Neural cell (in vitro differentiated cells): ENCODE results near the gene TMEM101. TPM values are rescaled to one million over a fixed set of nuclear protein-coding genes. Genes with fewer than 3 reads are reported as not detected.

Experiments
- H2AFZ ChIP-seq: fragments of 200-600, 300-800 bp; sonication (generic), shearing (Covaris generic); 2 replicates; pipeline ENCODE4 v1.6.0; 2014; ENCODE audit warnings: low read depth, mild to moderate bottlenecking, antibody characterized with exemption, low read length, moderate library complexity
- H3F3A ChIP-seq: fragments of 200-600 bp; shearing (Covaris generic); 2 replicates; pipeline ENCODE4 v1.6.1; 2016; ENCODE audit warnings: mild to moderate bottlenecking, moderate library complexity, mixed read lengths, antibody characterized with exemption, low read length; ENCODE audit not compliant: insufficient read depth, poor library complexity, severe bottlenecking
- H3K27ac ChIP-seq: fragments of 200-600, 300-800 bp; sonication (generic), shearing (Covaris generic); 2 replicates; pipeline ENCODE4 v1.5.1; 2014; ENCODE audit warnings: mild to moderate bottlenecking, low read length, moderate library complexity
- H3K27me3 ChIP-seq: fragments of 300-800, 200-600 bp; sonication (generic), shearing (Covaris generic); 2 replicates; pipeline ENCODE4 v1.6.0; 2014; ENCODE audit warnings: mild to moderate bottlenecking, low read depth, low read length, moderate library complexity; ENCODE audit not compliant: insufficient read depth
- H3K36me3 ChIP-seq: fragments of 300-800, 200-600 bp; sonication (generic), shearing (Covaris generic); 2 replicates; pipeline ENCODE4 v1.5.1; 2014; ENCODE audit warnings: mild to moderate bottlenecking, antibody characterized with exemption, low read length, moderate library complexity; ENCODE audit not compliant: insufficient read depth
- H3K4me2 ChIP-seq: fragments of 300-800, 200-600 bp; sonication (generic), shearing (Covaris generic); 2 replicates; pipeline ENCODE4 v1.6.0; 2014; ENCODE audit warnings: mild to moderate bottlenecking, low read length
- H3K4me3 ChIP-seq: fragments of 300-800, 200-600 bp; sonication (generic), shearing (Covaris generic); 2 replicates; pipeline ENCODE4 v1.5.1; 2014; ENCODE audit warnings: mild to moderate bottlenecking, low read length, moderate library complexity
- H3K79me2 ChIP-seq: fragments of 200-600 bp; shearing (Covaris generic); replicated peaks from 2 replicates; pipeline ENCODE4 v1.6.0; 2014; ENCODE audit warnings: mild to moderate bottlenecking, low read length, moderate library complexity; ENCODE audit not compliant: insufficient read depth
- H3K9ac ChIP-seq: fragments of 300-800, 200-600 bp; sonication (generic), shearing (Covaris generic); 2 replicates; pipeline ENCODE4 v1.6.1; 2016; ENCODE audit warnings: mild to moderate bottlenecking, low read length, mixed read lengths
- H3K9me2 ChIP-seq: fragments of 200-600 bp; shearing (Covaris generic); 2 replicates; pipeline ENCODE4 v1.6.1; 2016; ENCODE audit warnings: mild to moderate bottlenecking, low read length, mixed read lengths; ENCODE audit not compliant: insufficient read depth
- H3K9me3 ChIP-seq: fragments of 200-600, 300-800 bp; sonication (generic), shearing (Covaris generic); 2 replicates; pipeline ENCODE4 v1.6.1; 2016; ENCODE audit warnings: mild to moderate bottlenecking, mixed run types, low read length, moderate library complexity, mixed read lengths
- H4K20me1 ChIP-seq: fragments of 200-600 bp; shearing (Covaris generic); 2 replicates; pipeline ENCODE4 v1.6.1; 2016; ENCODE audit warnings: mild to moderate bottlenecking, mixed run types; ENCODE audit not compliant: insufficient read depth
- CTCF ChIP-seq: fragments of 450-650 bp; IDR thresholded peaks from 2 replicates; pipeline ENCODE4 v1.5.1; 2014; ENCODE audit warnings: antibody characterized with exemption, mild to moderate bottlenecking, moderate library complexity; ENCODE audit not compliant: poor library complexity, severe bottlenecking
- EP300 ChIP-seq: fragments of 450-650 bp; conservative IDR thresholded peaks from 2 replicates; pipeline ENCODE4 v1.6.1; 2014; ENCODE audit warnings: antibody characterized with exemption, mild to moderate bottlenecking, moderate library complexity; ENCODE audit not compliant: poor library complexity, severe bottlenecking
- EZH2 ChIP-seq: fragments of 200-600, 300-800 bp; shearing (Covaris generic), sonication (generic); IDR thresholded peaks from 2 replicates; pipeline ENCODE4 v1.6.1; 2014; ENCODE audit warnings: antibody characterized with exemption, low read length, borderline replicate concordance, mild to moderate bottlenecking; ENCODE audit not compliant: insufficient read depth, poor library complexity, severe bottlenecking
- MXI1 ChIP-seq: fragments of 450-650 bp; conservative IDR thresholded peaks from 2 replicates; pipeline ENCODE4 v1.6.1; 2014; ENCODE audit warnings: antibody characterized with exemption, mild to moderate bottlenecking; ENCODE audit not compliant: poor library complexity, severe bottlenecking
- POLR2AphosphoS5 ChIP-seq: IDR thresholded peaks from 2 replicates; pipeline ENCODE4 v1.6.1; 2012
- RAD21 ChIP-seq: fragments of 450-650 bp; conservative IDR thresholded peaks from 2 replicates; pipeline ENCODE4 v1.6.1; 2014; ENCODE audit warnings: antibody characterized with exemption, mild to moderate bottlenecking, moderate library complexity
- REST ChIP-seq: IDR thresholded peaks from 2 replicates; pipeline ENCODE4 v1.6.1; 2012; ENCODE audit warnings: borderline replicate concordance
- SMC3 ChIP-seq: fragments of 450-650 bp; conservative IDR thresholded peaks from 2 replicates; pipeline ENCODE4 v1.6.1; 2014; ENCODE audit warnings: antibody characterized with exemption, mild to moderate bottlenecking, moderate library complexity; ENCODE audit not compliant: poor library complexity
- TAF1 ChIP-seq: IDR thresholded peaks from 2 replicates; pipeline ENCODE4 v1.6.1; 2012; ENCODE audit warnings: low read depth
- polyA plus RNA-seq: library from polyadenylated mRNA; depleted of rRNA; stranded (reverse); fragments of >200 nt; gene quantifications from 2 replicates; pipeline ENCODE4 v1.2.3, GENCODE V29; 2014

The TMEM101 gene
- polyA plus RNA-seq, 1 donor from 2014 or later = 59.3 TPM

- Histone ChIP-seq H3F3A (no peaks in the 10 kb centered on the region), H4K20me1 (no peaks in the 10 kb centered on the region), H3K79me2 (no peaks in the 10 kb centered on the region), H3K36me3 (no peaks in the 10 kb centered on the region), H3K4me3 (no peak overlapping the region), H2AFZ (no peak overlapping the region), H3K9me3 (no peaks in the 10 kb centered on the region), H3K27me3 (peaks cover 14% of the 10 kb centered on the region), H3K27ac (no peak overlapping the region), H3K9ac (no peak overlapping the region), H3K4me2 (no peak overlapping the region), H3K9me2 (no peaks in the 10 kb centered on the region)
- TF ChIP-seq MXI1 (no peak), EP300 (no peak), SMC3 (no peak), EZH2 (no peak), REST (no peak), CTCF (no peak), POLR2AphosphoS5 (no peak), RAD21 (no peak), TAF1 (no peak)
These were observed 2.9 kb downstream of the TMEM101 start for GRCh38 chr17:44011876-44012275.

- no peak overlapping the region for H3K4me2 ChIP-seq
- H3K4me3 ChIP-seq = no peak overlapping the region
- TF ChIP-seq EZH2 (no peak), CTCF (no peak), RAD21 (no peak), EP300 (no peak), REST (no peak), POLR2AphosphoS5 (no peak), SMC3 (no peak), TAF1 (no peak), MXI1 (no peak)
- no peak overlapping the region for H3K27ac ChIP-seq
- no peaks in the 10 kb centered on the region for H4K20me1 ChIP-seq
- no peak overlapping the region for H2AFZ ChIP-seq
- H3K9ac ChIP-seq = no peak overlapping the region
- H3K9me2 ChIP-seq = no peaks in the 10 kb centered on the region
- no peaks in the 10 kb centered on the region for H3K79me2 ChIP-seq
- H3K9me3 ChIP-seq = no peaks in the 10 kb centered on the region
- no peaks in the 10 kb centered on the region for H3F3A ChIP-seq
- H3K36me3 ChIP-seq = no peaks in the 10 kb centered on the region
- peaks cover 22% of the 10 kb centered on the region for H3K27me3 ChIP-seq
These were observed 3.7 kb downstream of the TMEM101 start for GRCh38 chr17:44010966-44011647.
